IMR-90 (cell line): ENCODE results near the gene TRMT2A. TPM values are rescaled to one million over a fixed set of nuclear protein-coding genes. Genes with fewer than 3 reads are reported as not detected.

Experiments used
- ATAC-seq: fragments of 200-7000 bp; cut with Tn5 transposase; 2 replicates; pipeline ENCODE4 v1.9.1; 2020; ENCODE audit warnings: low read depth, mild to moderate bottlenecking, moderate library complexity
- BruUV-seq: library from RNA; stranded (reverse); fragments of 400-500 nt; replicated peaks from 2 replicates; lab custom pipeline; 2021; lab: Mats Ljungman, UMichigan
- CTCF ChIA-PET: fragments of 300-600 bp; formaldehyde crosslinking; extraction: SDS; loops from one replicate; lab custom pipeline; 2021; ENCODE audit warnings: antibody characterized with exemption; lab: Yijun Ruan, JAX
- POLR2A ChIA-PET: fragments of 300-600 bp; sonication (Branson Sonifier 250); formaldehyde crosslinking; loops from one replicate; lab custom pipeline; 2022; ENCODE audit warnings: antibody characterized with exemption; ENCODE audit not compliant: unreplicated experiment; lab: Charles Lee
- DNase-seq: peaks from one replicate; pipeline ENCODE4 v3.0.0; 2013
- H2AFZ ChIP-seq: replicated peaks from 2 replicates; pipeline ENCODE3; 2013; ENCODE audit warnings: low read length, mild to moderate bottlenecking; ENCODE audit not compliant: poor library complexity
- H2AK5ac ChIP-seq: 2 replicates; pipeline ENCODE4 v1.6.1; 2013; ENCODE audit warnings: low read depth, low read length, inconsistent platforms
- H2AK9ac ChIP-seq: replicated peaks from 2 replicates; pipeline ENCODE3; 2013; ENCODE audit warnings: mild to moderate bottlenecking, low read depth, low read length, moderate library complexity; ENCODE audit not compliant: poor library complexity
- H2BK120ac ChIP-seq: 2 replicates; pipeline ENCODE4 v1.6.1; 2013; ENCODE audit warnings: low read depth, low read length, inconsistent platforms
- H2BK15ac ChIP-seq: 3 replicates; pipeline ENCODE4 v1.6.1; 2013; ENCODE audit warnings: low read depth, low read length, inconsistent platforms
- H2BK20ac ChIP-seq: 2 replicates; pipeline ENCODE4 v1.6.1; 2013; ENCODE audit warnings: low read depth, mild to moderate bottlenecking, inconsistent platforms, low read length, moderate library complexity
- H2BK5ac ChIP-seq: 2 replicates; pipeline ENCODE4 v1.6.1; 2013; ENCODE audit warnings: mild to moderate bottlenecking, low read depth, low read length, inconsistent platforms; ENCODE audit not compliant: poor library complexity, severe bottlenecking
- H3K14ac ChIP-seq: replicated peaks from 2 replicates; pipeline ENCODE4 v1.6.1; 2013; ENCODE audit warnings: low read depth, low read length, inconsistent platforms
- H3K18ac ChIP-seq: 2 replicates; pipeline ENCODE4 v1.6.1; 2013; ENCODE audit warnings: low read depth, low read length, control low read depth
- H3K23ac ChIP-seq: 2 replicates; pipeline ENCODE4 v1.6.1; 2013; ENCODE audit warnings: low read depth, low read length, inconsistent platforms
- H3K27ac ChIP-seq: 2 replicates; pipeline ENCODE4 v1.5.1; 2013; ENCODE audit warnings: mild to moderate bottlenecking, control low read depth, low read length; ENCODE audit not compliant: insufficient read depth
- H3K27me3 ChIP-seq: 2 replicates; pipeline ENCODE4 v1.6.1; 2013; ENCODE audit warnings: low read length; ENCODE audit not compliant: control insufficient read depth, insufficient read depth
- H3K36me3 ChIP-seq: 2 replicates; pipeline ENCODE4 v1.6.1; 2013; ENCODE audit warnings: low read length, mixed read lengths; ENCODE audit not compliant: control insufficient read depth, insufficient read depth
- H3K4ac ChIP-seq: 2 replicates; pipeline ENCODE4 v1.6.1; 2013; ENCODE audit warnings: low read depth, low read length, inconsistent platforms
- H3K4me1 ChIP-seq: 2 replicates; pipeline ENCODE4 v1.6.1; 2013; ENCODE audit warnings: low read length, mixed read lengths; ENCODE audit not compliant: control insufficient read depth, insufficient read depth
- H3K4me2 ChIP-seq: 2 replicates; pipeline ENCODE4 v1.6.1; 2013; ENCODE audit warnings: low read depth, mild to moderate bottlenecking, control low read depth, low read length, moderate library complexity
- H3K4me3 ChIP-seq: 2 replicates; pipeline ENCODE4 v1.5.1; 2013; ENCODE audit warnings: low read depth, mild to moderate bottlenecking, control low read depth, low read length, moderate library complexity; ENCODE audit not compliant: insufficient read depth
- H3K56ac ChIP-seq: 2 replicates; pipeline ENCODE4 v1.6.1; 2013; ENCODE audit warnings: low read length, inconsistent platforms; ENCODE audit not compliant: insufficient read depth; ENCODE audit errors: extremely low read depth
- H3K79me1 ChIP-seq, 2 experiments: 2 replicates each; pipeline ENCODE4 v1.6.1; 2013; ENCODE audit warnings: low read length in 2 of 2, inconsistent platforms in 1 of 2, low read depth in 1 of 2
- H3K9ac ChIP-seq: 2 replicates; pipeline ENCODE4 v1.6.1; 2013; ENCODE audit warnings: low read depth, low read length, control low read depth
- H3K9me1 ChIP-seq: 2 replicates; pipeline ENCODE4 v1.6.1; 2013; ENCODE audit warnings: low read length, inconsistent platforms; ENCODE audit not compliant: insufficient read depth
- H3K9me3 ChIP-seq: 2 replicates; pipeline ENCODE4 v1.6.1; 2013; ENCODE audit warnings: low read length; ENCODE audit not compliant: control insufficient read depth, insufficient read depth
- H4K20me1 ChIP-seq: 2 replicates; pipeline ENCODE4 v1.6.1; 2013; ENCODE audit warnings: low read length, inconsistent platforms; ENCODE audit not compliant: insufficient read depth
- H4K5ac ChIP-seq: 2 replicates; pipeline ENCODE4 v1.6.1; 2013; ENCODE audit warnings: mild to moderate bottlenecking, low read depth, low read length, control low read depth
- H4K8ac ChIP-seq, 2 experiments: 2 replicates each; pipeline ENCODE4 v1.6.1; 2013; ENCODE audit warnings: low read depth in 2 of 2, low read length in 2 of 2, control low read depth in 1 of 2, inconsistent platforms in 1 of 2
- H4K91ac ChIP-seq: 2 replicates; pipeline ENCODE4 v1.6.1; 2013; ENCODE audit warnings: low read depth, low read length, inconsistent platforms; ENCODE audit not compliant: insufficient read depth
- BHLHE40 ChIP-seq: fragments of 150-350 bp; IDR thresholded peaks from 2 replicates; pipeline ENCODE4 v1.6.1; 2016; ENCODE audit warnings: mild to moderate bottlenecking, low read depth, low read length
- FOS ChIP-seq: fragments of 150-350 bp; IDR thresholded peaks from 2 replicates; pipeline ENCODE4 v1.6.1; 2016; ENCODE audit warnings: low read depth, low read length
- MAFK ChIP-seq: IDR thresholded peaks from 2 replicates; pipeline ENCODE4 v1.6.1; 2012; ENCODE audit warnings: low read depth, low read length, improper control_type of control experiment
- MAZ ChIP-seq: IDR thresholded peaks from 2 replicates; pipeline ENCODE4 v1.6.1; 2012; ENCODE audit warnings: low read depth, mild to moderate bottlenecking, low read length, improper control_type of control experiment, moderate library complexity, borderline replicate concordance
- MXI1 ChIP-seq: IDR thresholded peaks from 2 replicates; pipeline ENCODE4 v1.6.1; 2012; ENCODE audit warnings: low read depth, mild to moderate bottlenecking, low read length, moderate library complexity, borderline replicate concordance
- NFE2L2 ChIP-seq: fragments of 150-350 bp; IDR thresholded peaks from 2 replicates; pipeline ENCODE4 v1.6.1; 2016; ENCODE audit warnings: low read depth, mild to moderate bottlenecking, low read length
- RFX5 ChIP-seq: IDR thresholded peaks from 2 replicates; pipeline ENCODE4 v1.8.0; 2012; ENCODE audit warnings: low read depth, mild to moderate bottlenecking, low read length, moderate library complexity
- SMC3 ChIP-seq: fragments of 150-350 bp; IDR thresholded peaks from 2 replicates; pipeline ENCODE4 v1.6.1; 2016; ENCODE audit warnings: low read depth, mild to moderate bottlenecking, antibody characterized with exemption, low read length, moderate library complexity
- WGBS, 2 experiments: methylation state at CpG; one replicate each; pipeline versions ENCODE4 v1.1.5 to v1.1.7; 2013; ENCODE audit warnings: missing lambda C conversion rate in 2 of 2; ENCODE audit not compliant: insufficient read length in 1 of 2; ENCODE audit errors: extremely low coverage in 2 of 2; 5-methylcytosine and 5-hydroxymethylcytosine counted together
- dilution Hi-C: fragments of 300-500 bp; cut with HindIII; formaldehyde crosslinking; loops from one replicate; pipeline ENCODE4 v1.14.3; 2018; ENCODE audit warnings: low sequenced_read_pairs; ENCODE audit not compliant: unreplicated experiment
- in situ Hi-C: fragments of 300-500 bp; cut with MboI; formaldehyde crosslinking; loops from 3 replicates; pipeline ENCODE4 v1.14.3; 2019; ENCODE audit warnings: low sequenced_read_pairs, inconsistent platforms, mixed read lengths
- intact Hi-C: fragments of 100-400 bp; cut with micrococcal nuclease; formaldehyde crosslinking; loops from 2 replicates; pipeline ENCODE4 v1.10.0; 2022
- polyA plus RNA-seq, 3 experiments: library from polyadenylated mRNA; depleted of rRNA; stranded (reverse); fragments of >200 nt; gene quantifications; 2 replicates each; pipeline ENCODE4 v1.2.3, GENCODE V29; 2012; ENCODE audit warnings: low replicate concordance in 1 of 3
- total RNA-seq: library from RNA; depleted of rRNA; stranded (reverse); fragments of >200 nt; gene quantifications from 2 replicates; pipeline ENCODE4 v1.2.3, GENCODE V29; 2012

The TRMT2A gene
- total and polyA plus RNA-seq, 2 of the 4 experiments (the other 2 are of a cell fraction) = 22.0 to 39.1 TPM

GRCh38 chr22:20071524-20071972 lies 45.5 kb downstream of the TRMT2A start:
- dilution Hi-C loops (no loop called here), in situ Hi-C loops (no loop called here), intact Hi-C loops (no loop called here)
- no peak overlapping the region for H2BK15ac ChIP-seq
- H3K79me1 ChIP-seq = no peaks in the 10 kb centered on the region
- no peak overlapping the region for H2BK20ac ChIP-seq
- H3K9me1 ChIP-seq = peaks cover 3% of the 10 kb centered on the region
- no peak overlapping the region for H3K18ac ChIP-seq
- TF ChIP-seq SMC3 (no peak), RFX5 (no peak), BHLHE40 (no peak), NFE2L2 (no peak), MAFK (no peak), MAZ (no peak), FOS (no peak), MXI1 (no peak)
- no peak overlapping the region for H4K8ac ChIP-seq
- no peak overlapping the region for H3K4me3 ChIP-seq
- H3K36me3 ChIP-seq = no peaks in the 10 kb centered on the region
- no peak overlapping the region for H2BK120ac ChIP-seq
- no peak for ATAC-seq
- H4K91ac ChIP-seq = no peak overlapping the region
- H3K56ac ChIP-seq = no peak overlapping the region
- H2AK9ac ChIP-seq = peak overlapping the region; percentile 58
- 93% methylated on average over 2 of the region's 8 CpGs; no CpG with 5 or more reads in 1 of the 2 experiments for WGBS, 2 experiments
- ChIA-PET CTCF (interaction anchor here (0.6 kb wide), 1 partner anchor 644 kb away, joined by 3 read pairs; no protein-coding TSS in a partner anchor), POLR2A (no interaction called here)
- no peaks in the 10 kb centered on the region for H3K9me3 ChIP-seq
- no peak overlapping the region for H3K14ac ChIP-seq
- no peak overlapping the region for H2BK5ac ChIP-seq
- no peak overlapping the region for H3K27ac ChIP-seq
- BruUV-seq = no TSS peak
- no peaks in the 10 kb centered on the region for H3K4me1 ChIP-seq
- no peak overlapping the region for H2AK5ac ChIP-seq
- no peak overlapping the region for H4K5ac ChIP-seq
- no peak overlapping the region for H3K4me2 ChIP-seq
- no peak overlapping the region for H3K4ac ChIP-seq
- no peak overlapping the region for H2AFZ ChIP-seq
- H3K23ac ChIP-seq = no peak overlapping the region
- no peak for DNase-seq
- H3K9ac ChIP-seq = no peak overlapping the region
- no peaks in the 10 kb centered on the region for H3K27me3 ChIP-seq
- H4K20me1 ChIP-seq = no peaks in the 10 kb centered on the region
